ENCODE measurements around the gene GPS1.

Gene GPS1

GRCh38 chr17:82047379-82047778, 4.3 kb upstream of the GPS1 start:
- no peak for DNase-seq

DNA sequence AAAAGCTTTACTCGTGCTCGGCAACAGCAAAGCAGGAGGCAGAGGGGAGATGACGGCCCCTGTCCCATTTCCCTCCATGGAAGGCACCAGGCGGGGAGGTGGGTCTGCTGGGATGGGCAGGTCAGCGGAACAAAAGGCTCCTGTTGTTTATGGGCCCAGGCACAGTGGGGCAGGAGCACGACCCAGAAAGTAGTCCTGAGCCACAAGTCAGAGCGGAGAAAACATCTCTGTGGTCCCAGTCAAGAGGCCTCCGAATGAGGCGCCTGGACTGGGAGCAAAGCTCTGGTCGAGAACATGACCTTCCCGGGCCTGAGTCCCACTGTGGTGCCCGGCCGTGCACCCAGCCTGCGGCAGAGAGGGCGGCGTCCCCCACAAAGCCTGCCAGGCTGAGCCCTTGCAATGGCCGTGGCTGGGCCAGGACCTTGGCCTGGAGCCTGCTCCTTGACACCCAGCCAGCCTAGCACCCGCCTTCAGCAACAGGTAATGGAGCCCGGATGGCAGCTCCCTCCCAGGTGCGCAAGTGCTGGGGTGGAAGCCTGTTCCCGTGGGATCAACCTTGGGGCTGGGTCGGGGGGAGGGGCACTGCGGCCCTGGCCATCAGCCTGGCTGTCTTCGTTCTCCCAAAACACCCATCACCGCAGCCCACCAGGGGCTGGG, 3.7 kb upstream of the GPS1 start:
- DNase-seq, result no peak

DNA sequence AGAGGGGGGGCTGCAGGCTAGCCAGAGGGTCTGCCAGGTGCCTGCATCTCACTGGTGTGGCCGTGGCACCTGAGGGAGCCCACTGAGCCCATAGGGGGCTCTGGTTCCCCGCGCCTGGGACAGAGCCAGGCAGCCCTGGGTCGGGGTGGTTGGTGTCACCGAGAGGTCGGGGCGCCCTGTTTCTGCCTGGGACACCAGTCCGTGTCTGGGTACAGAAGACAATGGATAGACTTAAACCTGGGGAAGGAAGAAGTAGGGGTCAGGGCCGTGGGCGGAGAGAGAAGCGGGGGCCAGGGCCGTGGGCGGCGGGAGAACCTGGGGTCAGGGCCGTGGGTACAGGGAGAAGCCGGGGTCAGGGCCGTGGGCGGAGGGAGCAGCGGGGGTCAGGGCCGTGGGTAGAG, 3.1 kb upstream of the GPS1 start:
- no peak for DNase-seq

DNA sequence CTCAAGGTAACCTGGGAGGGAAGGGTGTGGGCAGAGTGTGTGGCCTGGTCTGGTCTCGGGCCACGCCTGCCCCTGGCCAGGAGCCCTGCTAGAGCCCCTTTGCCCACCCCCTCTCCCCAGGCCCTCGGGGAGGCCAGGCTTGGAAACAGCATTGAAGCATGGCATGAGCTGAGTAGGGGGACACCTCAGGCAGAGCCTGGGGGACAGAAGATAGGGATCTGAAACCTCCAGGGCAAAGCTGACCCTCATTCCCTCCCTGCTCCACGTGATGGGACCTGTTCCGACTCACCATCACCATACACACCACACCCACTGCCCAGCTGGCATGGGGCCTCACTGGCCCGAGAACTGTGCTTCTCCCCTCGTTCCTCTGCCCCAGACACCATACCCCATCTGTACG, 2.6 kb upstream of the GPS1 start:
- no peak for DNase-seq

GRCh38 chr17:82049521-82049971, 2.2 kb upstream of the GPS1 start:
- DNase-seq, result no peak

DNA sequence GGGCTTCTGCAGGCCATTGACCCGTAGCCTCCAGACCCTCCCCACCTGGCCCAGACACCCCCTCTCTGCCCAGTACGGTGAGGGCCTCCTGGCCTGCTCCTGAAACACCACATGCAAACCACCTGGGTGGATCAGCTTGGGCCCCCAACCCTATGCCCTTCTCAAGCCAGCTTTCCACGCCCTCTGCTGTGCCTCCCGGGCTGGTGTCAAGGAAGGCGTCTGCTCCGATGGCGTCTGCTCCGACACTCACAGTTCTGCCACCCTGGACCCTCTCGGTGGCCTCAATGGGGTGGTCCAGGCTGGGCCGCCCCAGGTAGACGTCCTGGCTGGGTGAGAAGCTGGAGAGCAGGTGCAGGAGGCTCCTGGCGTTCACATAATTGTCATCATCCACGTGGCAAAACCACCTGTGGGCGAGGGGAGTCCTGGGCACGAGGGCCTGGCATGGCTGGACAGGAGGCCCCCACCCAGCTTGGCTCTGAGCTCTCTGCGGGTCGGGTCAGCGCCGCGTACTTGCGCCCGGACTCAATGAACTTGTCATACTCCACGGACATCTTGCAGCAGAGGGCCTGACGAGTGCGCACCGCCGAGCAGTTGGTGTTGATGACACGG, 1.4 kb upstream of the GPS1 start:
- DNase-seq, result no peak

- no peak for DNase-seq
Observed at GRCh38 chr17:82050761-82051641, 697 bp upstream of the GPS1 start.

DNA sequence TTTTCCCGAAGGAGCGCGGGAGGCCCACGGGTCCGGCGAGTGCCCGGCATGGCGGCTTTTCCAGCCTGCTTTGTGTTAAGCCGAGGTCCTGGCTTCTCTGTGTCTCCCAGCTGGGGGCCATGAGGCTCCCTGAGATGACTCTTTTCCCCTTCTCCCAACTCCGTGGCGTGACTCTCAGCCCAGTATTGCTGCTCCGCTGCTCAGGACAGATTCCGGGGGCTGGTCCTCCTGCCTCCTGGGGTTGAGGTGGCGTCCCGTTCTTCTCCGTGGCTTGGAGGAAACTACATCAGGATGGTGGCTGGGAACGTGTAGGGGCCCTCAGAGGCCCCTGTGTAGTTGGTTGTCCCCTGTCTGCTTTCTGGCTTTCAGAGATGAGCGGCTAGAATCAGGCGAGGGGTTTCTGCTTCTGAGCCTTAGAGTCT, 951 bp downstream of the GPS1 start:
- no peak for DNase-seq

GRCh38 chr17:82053130-82053529, 1.4 kb downstream of the GPS1 start:
- no peak for DNase-seq

DNA sequence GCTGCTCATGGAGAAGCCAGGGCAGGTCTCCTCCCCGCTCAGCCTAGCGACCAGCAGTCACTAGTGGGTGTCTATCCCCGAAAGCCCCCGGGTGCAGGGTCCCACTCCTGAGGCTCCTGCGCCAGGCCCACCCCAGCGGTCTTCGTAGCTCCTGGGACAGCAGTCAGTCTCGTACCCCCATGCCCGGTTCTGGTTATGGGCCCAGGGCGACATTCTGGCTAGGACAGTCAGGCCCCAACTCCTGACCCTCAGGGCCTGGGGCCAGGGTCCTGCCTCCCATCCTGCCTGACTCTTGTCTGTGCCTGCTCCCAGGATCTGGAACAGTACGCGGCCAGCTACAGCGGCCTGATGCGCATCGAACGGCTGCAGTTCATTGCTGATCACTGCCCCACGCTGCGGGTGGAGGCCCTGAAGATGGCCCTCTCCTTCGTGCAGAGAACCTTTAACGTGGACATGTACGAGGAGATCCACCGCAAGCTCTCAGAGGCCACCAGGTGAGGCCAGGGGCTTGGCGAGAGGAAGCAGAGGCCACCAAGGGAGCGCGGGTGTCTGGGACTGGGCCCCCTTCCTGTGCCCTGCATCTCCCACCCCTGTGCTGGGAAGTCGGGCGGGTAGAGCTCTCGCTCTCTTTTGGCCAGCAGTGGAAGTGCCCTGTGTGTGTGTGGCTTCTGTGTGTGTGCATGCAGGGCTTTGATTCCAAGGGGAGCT, 2.0 kb downstream of the GPS1 start:
- DNase-seq, result no peak

- no peak for DNase-seq
Observed at GRCh38 chr17:82054351-82055022, 2.8 kb downstream of the GPS1 start.

DNA sequence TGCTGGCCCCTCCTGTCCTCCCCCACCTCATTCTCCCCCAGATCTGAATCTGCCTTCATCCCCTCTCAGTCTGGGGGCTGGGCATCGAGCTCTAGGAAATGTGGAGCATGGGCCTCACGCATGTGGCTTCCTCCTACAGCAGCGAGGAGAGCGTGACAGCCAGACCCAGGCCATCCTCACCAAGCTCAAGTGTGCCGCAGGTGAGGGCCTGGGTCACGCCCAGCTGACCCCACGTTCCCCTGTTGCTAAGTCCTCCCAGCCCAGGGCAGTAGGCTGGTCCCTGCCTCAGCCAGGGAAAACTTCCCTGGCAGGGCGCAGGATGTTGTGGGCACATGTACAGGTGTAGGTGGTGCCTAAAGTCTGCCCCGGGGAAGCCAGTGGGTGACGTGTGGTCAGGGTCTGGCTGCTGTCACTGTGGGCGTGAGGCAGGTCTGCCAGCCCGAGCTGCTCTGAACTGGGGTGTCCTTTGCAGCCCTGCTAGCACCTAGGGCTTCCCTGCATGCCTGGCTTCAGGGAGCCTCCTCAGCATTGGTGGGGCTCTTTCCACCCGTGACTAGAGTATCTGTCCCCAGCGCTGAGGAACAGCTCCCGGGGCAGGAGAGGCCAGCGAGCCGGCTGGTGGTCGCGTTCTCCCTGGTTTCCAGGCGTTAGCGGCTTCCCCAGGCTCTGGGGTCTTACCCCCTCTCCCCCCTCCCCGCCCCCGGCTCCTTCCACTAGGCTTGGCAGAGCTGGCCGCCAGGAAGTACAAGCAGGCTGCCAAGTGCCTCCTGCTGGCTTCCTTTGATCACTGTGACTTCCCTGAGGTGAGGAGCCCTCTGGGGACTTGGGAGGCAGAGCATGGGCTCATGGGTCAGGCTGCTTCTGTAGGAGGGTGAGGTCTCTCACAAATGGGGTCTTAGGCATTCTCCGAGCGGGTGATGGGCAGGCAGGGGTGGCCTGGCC, 3.6 kb downstream of the GPS1 start:
- DNase-seq, result no peak

- DNase-seq, result no peak
Observed at GRCh38 chr17:82055965-82056728, 4.4 kb downstream of the GPS1 start.

GRCh38 chr17:82056729-82057621, 5.3 kb downstream of the GPS1 start:
- no peak for DNase-seq

- DNase-seq, result no peak
Observed at GRCh38 chr17:82058230-82058854, 6.6 kb downstream of the GPS1 start.

DNA sequence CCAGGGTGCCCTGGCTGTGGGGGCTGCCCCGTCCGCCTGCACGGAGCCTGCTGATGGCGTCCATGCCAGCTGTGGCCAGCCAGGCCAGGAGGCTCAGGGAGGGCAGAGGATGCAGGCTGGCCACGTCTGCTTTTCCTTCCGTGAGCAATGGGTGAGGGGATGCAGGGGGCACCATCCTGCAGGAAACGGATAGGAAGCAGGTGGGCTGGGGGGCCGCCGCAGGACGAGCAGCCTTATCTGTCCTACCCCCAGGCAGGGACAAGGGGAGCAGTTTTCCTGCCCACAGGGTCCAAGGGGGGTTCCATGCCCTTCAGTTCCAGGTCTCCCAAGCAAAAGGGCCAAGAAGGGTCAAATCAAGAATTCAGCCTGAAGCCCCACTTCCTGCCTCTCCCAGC, 7.2 kb downstream of the GPS1 start:
- no peak for DNase-seq

DNA sequence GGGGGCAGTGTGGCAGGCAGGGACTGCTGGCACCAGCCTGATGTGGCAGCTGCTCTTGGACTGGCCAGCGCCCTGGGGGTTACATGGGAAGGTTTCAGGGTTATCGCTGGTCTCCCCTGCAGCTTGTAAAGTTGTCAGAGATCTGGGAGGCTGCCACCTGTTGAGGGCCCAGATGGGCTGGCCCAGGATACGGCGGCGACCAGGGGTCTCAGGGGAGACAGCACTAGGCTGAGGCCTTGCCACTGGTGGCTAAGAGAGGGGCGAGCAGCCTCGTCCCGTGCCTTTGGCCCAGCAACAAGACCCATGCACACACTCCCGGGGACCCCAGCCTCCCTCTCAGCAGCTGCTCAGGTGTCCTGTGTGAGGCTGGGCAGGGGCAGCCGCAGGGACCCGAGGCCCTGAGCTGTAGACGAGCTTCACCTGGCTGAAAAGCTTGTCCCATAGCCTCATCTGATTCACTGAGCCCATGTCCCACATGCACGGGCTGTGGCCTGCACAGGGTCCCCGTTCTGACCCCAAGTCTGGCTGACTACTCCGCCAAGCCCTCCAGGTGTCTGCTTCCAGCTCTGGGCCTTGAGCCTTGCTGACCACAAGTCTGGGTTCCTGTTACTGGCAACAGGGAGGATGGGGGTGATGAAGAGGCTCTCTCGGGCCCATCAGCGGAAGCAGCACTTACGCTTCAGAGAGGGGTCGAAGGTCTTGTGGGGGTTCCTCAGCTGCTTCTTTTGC, 7.7 kb downstream of the GPS1 start:
- DNase-seq, result no peak

GRCh38 chr17:82060001-82060380, 8.3 kb downstream of the GPS1 start:
- DNase-seq, result no peak
